SKM-1 (cell line): ENCODE results near the gene NKIRAS1.
"Not testable (repeated sequence)": the region's sequence is repeated elsewhere in the genome, so short reads cannot be mapped to it uniquely, and the experiment has no call there.

Experiments
- DNase-seq: peaks from one replicate; lab custom pipeline; 2025; ENCODE audit not compliant: unreplicated experiment; lab: John Stamatoyannopoulos, UW

NKIRAS1 gene

DNA sequence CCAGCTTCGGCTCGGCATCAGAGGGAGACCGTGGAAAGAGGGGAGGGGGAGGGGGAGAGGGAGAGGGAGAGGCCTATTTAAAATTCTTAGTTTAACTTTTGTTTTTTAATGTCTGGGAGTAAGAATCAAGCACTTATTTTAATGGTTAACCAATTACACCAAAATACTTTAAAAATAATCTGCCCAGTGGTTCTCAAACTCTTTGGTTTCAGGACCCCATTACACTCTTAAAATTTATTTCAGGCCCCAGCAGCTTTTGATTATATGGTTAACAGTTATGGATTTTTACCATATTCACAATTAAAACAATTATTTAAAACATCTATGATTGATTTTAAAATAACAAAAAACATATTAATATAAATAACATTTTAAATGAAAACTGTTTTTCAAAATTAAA is 44.5 kb downstream of the NKIRAS1 start:
- no peak for DNase-seq

GRCh38 chr3:23871361-23871760 is 45.4 kb downstream of the NKIRAS1 start:
- DNase-seq, result not testable (repeated sequence)

DNA sequence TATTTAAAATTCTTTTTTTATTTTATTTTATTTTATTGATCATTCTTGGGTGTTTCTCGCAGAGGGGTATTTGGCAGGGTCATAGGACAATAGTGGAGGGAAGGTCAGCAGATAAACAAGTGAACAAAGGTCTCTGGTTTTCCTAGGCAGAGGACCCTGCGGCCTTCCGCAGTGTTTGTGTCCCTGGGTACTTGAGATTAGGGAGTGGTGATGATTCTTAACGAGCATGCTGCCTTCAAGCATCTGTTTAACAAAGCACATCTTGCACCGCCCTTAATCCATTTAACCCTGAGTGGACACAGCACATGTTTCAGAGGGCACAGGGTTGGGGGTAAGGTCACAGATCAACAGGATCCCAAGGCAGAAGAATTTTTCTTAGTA is 46.1 kb downstream of the NKIRAS1 start:
- not testable (repeated sequence) for DNase-seq

- DNase-seq, result no peak
Measured at GRCh38 chr3:23869977-23870662, 46.7 kb downstream of the NKIRAS1 start.

DNA sequence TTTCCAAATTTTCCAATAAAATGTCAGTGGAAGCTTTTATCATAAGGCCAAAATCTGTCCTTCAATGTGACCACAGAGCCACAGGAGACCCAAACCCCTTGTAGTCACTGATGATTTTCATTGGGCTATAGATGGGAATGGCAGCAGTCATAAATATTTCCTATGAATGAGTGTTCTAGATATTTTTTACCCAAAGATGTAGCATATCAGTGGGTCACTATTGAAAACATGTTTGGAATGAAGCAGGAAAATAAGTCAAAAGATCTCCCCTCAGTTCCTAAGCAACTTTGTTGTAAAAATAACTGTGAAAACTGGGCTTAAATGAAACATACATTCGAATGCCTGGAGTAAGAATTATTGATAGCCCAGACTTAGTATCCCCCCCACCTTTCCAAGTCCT is 49.0 kb downstream of the NKIRAS1 start:
- no peak for DNase-seq

GRCh38 chr3:23867400-23867799 is 49.4 kb downstream of the NKIRAS1 start:
- no peak for DNase-seq

GRCh38 chr3:23865595-23866396 is 51.0 kb downstream of the NKIRAS1 start:
- DNase-seq, result no peak

- no peak for DNase-seq
Measured at GRCh38 chr3:23864931-23865330, 51.9 kb downstream of the NKIRAS1 start.

DNA sequence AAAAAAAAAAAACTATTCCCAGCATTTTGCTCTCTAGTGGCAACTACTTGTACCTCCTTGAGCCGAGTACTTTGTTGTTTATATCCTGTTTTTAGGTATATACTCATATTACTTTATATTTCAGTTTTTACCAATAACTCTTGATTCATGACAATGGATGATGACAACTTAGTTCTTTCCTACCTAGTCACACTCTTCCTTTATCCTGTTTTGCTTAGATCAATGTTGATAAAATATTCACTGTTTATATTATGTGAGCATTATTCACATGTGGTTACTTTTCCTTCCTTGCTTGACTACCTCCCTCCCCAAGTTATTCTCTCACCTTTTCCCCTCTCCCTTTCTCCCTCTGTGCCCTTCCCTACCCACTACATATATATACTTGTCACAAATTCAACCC is 53.7 kb downstream of the NKIRAS1 start:
- no peak for DNase-seq

DNA sequence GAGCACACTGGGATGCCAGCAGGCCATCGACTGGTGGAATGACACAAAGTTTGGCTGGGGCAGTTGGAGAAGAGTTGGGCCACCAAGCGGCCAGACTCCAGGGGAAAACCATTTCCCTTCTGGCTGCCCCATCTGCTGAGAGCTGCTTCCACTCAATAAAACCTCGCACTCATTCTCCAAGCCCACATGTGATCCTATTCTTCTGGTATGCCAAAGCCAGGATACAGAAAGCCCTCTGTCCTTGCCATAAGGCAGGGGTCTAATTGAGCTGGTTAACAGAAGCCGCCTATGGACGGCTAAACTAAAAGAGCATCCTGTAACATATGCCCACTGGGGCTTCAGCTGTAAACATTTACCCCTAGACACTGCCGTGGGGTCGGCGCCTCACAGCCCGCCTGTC is 55.1 kb downstream of the NKIRAS1 start:
- no peak for DNase-seq

DNA sequence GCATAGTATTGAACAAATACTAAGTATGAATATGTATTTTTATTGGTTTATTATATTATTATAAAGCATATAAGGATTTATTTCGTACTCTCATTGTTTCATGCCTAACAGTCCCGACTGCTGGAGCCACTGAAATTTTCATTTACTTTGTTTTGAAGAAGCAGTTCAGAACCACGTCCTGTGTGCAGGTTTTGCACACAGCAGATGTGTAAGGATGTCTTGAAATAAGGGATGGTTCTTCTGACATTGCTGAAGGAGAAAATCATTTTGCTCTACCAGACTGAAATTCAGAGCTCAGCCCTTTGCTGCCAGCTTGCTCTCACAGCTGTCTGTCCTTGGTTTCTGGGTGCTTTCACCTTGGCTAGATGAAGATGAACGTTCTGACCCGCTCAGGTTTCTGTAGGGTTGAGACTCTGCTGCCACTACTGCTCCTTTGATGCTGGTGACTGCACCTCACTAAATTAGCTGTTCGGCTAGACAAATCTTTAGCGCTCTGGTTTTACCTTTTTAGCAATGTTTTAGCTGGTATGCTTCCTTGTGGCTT is 56.9 kb downstream of the NKIRAS1 start:
- no peak for DNase-seq

GRCh38 chr3:23859012-23859743 is 57.6 kb downstream of the NKIRAS1 start:
- no peak for DNase-seq

GRCh38 chr3:23856286-23856685 is 60.5 kb downstream of the NKIRAS1 start:
- DNase-seq, result no peak

GRCh38 chr3:23849462-23849861 is 67.3 kb downstream of the NKIRAS1 start:
- not testable (repeated sequence) for DNase-seq

GRCh38 chr3:23845326-23846216 is 71.2 kb downstream of the NKIRAS1 start:
- no peak for DNase-seq

DNA sequence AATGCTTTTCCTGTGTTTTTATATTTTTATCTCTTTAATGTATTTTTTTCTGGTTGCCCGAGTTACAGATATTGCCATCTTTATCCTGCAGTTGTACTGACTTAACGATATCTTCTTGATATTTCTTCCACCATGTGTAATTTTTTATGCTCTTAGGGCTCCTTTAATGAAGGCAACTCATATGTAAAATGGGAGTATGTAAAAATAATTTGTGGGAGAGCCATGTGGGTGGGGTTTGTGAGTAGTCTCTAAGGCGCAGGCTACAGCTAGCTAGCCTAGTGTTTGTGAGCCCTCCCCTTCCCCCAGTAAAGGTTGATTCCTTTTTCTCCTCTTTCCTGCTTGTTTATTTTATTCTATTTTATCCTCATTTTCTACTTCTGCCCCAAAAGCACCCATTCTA is 72.9 kb downstream of the NKIRAS1 start:
- no peak for DNase-seq
